Measurements from ENCODE around the gene GATAD2B. TPM values are rescaled to one million over a fixed set of nuclear protein-coding genes. Genes with fewer than 3 reads are reported as not detected.
"Not testable (repeated sequence)": the region's sequence is repeated elsewhere in the genome, so short reads cannot be mapped to it uniquely, and the experiment has no call there.

The GATAD2B gene
- total RNA-seq, 1 donor from 2014 or later, result 70.2 TPM

- no peak for DNase-seq (ENCODE audit: low spot score)
- Mint-ChIP-seq H3K27ac (no peak overlapping the region), H3K36me3 (ENCODE audit: low read depth) (peaks cover 10% of the 10 kb centered on the region), H3K4me3 (ENCODE audit: low read depth) (no peak overlapping the region), H3K4me1 (ENCODE audit: low read depth) (peaks cover 11% of the 10 kb centered on the region), H3K9me3 (no peaks in the 10 kb centered on the region), H3K27me3 (ENCODE audit: low read depth) (no peaks in the 10 kb centered on the region)
- intact Hi-C loops (cut with micrococcal nuclease), result no loop called here
Measured at GRCh38 chr1:153860285-153860684, 62.5 kb downstream of the GATAD2B start.

GRCh38 chr1:153857505-153857904 is 65.3 kb downstream of the GATAD2B start:
- Mint-ChIP-seq H3K4me1 (ENCODE audit: low read depth) (peaks cover 9% of the 10 kb centered on the region), H3K27ac (no peak overlapping the region), H3K27me3 (ENCODE audit: low read depth) (no peaks in the 10 kb centered on the region), H3K9me3 (no peaks in the 10 kb centered on the region), H3K4me3 (ENCODE audit: low read depth) (no peak overlapping the region), H3K36me3 (ENCODE audit: low read depth) (peaks cover 16% of the 10 kb centered on the region)
- intact Hi-C loops (cut with micrococcal nuclease), result no loop called here
- DNase-seq (ENCODE audit: low spot score), result no peak

GRCh38 chr1:153856763-153857162 is 66.0 kb downstream of the GATAD2B start:
- Mint-ChIP-seq H3K4me3 (ENCODE audit: low read depth) (no peak overlapping the region), H3K27me3 (ENCODE audit: low read depth) (no peaks in the 10 kb centered on the region), H3K9me3 (no peaks in the 10 kb centered on the region), H3K36me3 (ENCODE audit: low read depth) (peaks cover 24% of the 10 kb centered on the region), H3K4me1 (ENCODE audit: low read depth) (peaks cover 9% of the 10 kb centered on the region), H3K27ac (no peak overlapping the region)
- intact Hi-C loops (cut with micrococcal nuclease), result no loop called here
- DNase-seq (ENCODE audit: low spot score), result no peak

- intact Hi-C loops (cut with micrococcal nuclease), result loop anchor here (5.0 kb wide), 1 partner anchor 35 kb away; no protein-coding TSS in a partner anchor
- Mint-ChIP-seq H3K9me3 (no peaks in the 10 kb centered on the region), H3K27ac (no peak overlapping the region), H3K27me3 (ENCODE audit: low read depth) (no peaks in the 10 kb centered on the region), H3K36me3 (ENCODE audit: low read depth) (peaks cover 43% of the 10 kb centered on the region), H3K4me1 (ENCODE audit: low read depth) (peaks cover 26% of the 10 kb centered on the region), H3K4me3 (ENCODE audit: low read depth) (no peak overlapping the region)
- no peak for DNase-seq (ENCODE audit: low spot score)
Measured at GRCh38 chr1:153852170-153852569, 70.6 kb downstream of the GATAD2B start.

- peaks cover 40% of the 10 kb centered on the region for H3K36me3 Mint-ChIP-seq (ENCODE audit: low read depth)
- H3K4me1 Mint-ChIP-seq (ENCODE audit: low read depth), result peaks cover 21% of the 10 kb centered on the region
- intact Hi-C loops (cut with micrococcal nuclease), result loop anchor here (5.0 kb wide), 2 partner anchors 38 to 73 kb away; partner anchors contain the start of gene GATAD2B
- H3K27ac Mint-ChIP-seq, result peak overlapping the region; percentile 91
- no peak for DNase-seq (ENCODE audit: low spot score)
- H3K4me3 Mint-ChIP-seq (ENCODE audit: low read depth), result peak overlapping the region; percentile 17
- no peaks in the 10 kb centered on the region for H3K9me3 Mint-ChIP-seq
- no peaks in the 10 kb centered on the region for H3K27me3 Mint-ChIP-seq (ENCODE audit: low read depth)
Measured at GRCh38 chr1:153849487-153850185, 73.1 kb downstream of the GATAD2B start.

- Mint-ChIP-seq H3K4me1 (ENCODE audit: low read depth) (peaks cover 23% of the 10 kb centered on the region), H3K9me3 (no peaks in the 10 kb centered on the region), H3K36me3 (ENCODE audit: low read depth) (peaks cover 41% of the 10 kb centered on the region), H3K27me3 (ENCODE audit: low read depth) (no peaks in the 10 kb centered on the region), H3K27ac (no peak overlapping the region), H3K4me3 (ENCODE audit: low read depth) (no peak overlapping the region)
- intact Hi-C loops (cut with micrococcal nuclease), result loop anchor here (1.0 to 5.0 kb wide), 2 partner anchors 42 to 73 kb away; partner anchors contain the start of gene GATAD2B
- no peak for DNase-seq (ENCODE audit: low spot score)
Measured at GRCh38 chr1:153848805-153849204, 74.0 kb downstream of the GATAD2B start.

- Mint-ChIP-seq H3K9me3 (no peaks in the 10 kb centered on the region), H3K4me3 (ENCODE audit: low read depth) (no peak overlapping the region), H3K36me3 (ENCODE audit: low read depth) (peaks cover 27% of the 10 kb centered on the region), H3K4me1 (ENCODE audit: low read depth) (peaks cover 25% of the 10 kb centered on the region), H3K27me3 (ENCODE audit: low read depth) (no peaks in the 10 kb centered on the region), H3K27ac (no peak overlapping the region)
- intact Hi-C loops (cut with micrococcal nuclease), result loop anchor here (5.0 kb wide), 1 partner anchor 77 kb away; the partner anchor contains the start of gene GATAD2B
- DNase-seq (ENCODE audit: low spot score), result no peak
Measured at GRCh38 chr1:153845158-153845557, 77.6 kb downstream of the GATAD2B start.

- H3K27ac Mint-ChIP-seq; H3K27me3 Mint-ChIP-seq (ENCODE audit: low read depth); DNase-seq (ENCODE audit: low spot score); H3K4me3 Mint-ChIP-seq (ENCODE audit: low read depth); H3K9me3 Mint-ChIP-seq; intact Hi-C loops (cut with micrococcal nuclease): not testable (repeated sequence)
- H3K4me1 Mint-ChIP-seq (ENCODE audit: low read depth), result peaks cover 19% of the 10 kb centered on the region
- H3K36me3 Mint-ChIP-seq (ENCODE audit: low read depth), result peaks cover 26% of the 10 kb centered on the region
Measured at GRCh38 chr1:153844349-153844748, 78.4 kb downstream of the GATAD2B start.

GRCh38 chr1:153842006-153842471 is 80.7 kb downstream of the GATAD2B start:
- intact Hi-C loops (cut with micrococcal nuclease), result no loop called here
- no peak overlapping the region for H3K27ac Mint-ChIP-seq
- peaks cover 9% of the 10 kb centered on the region for H3K4me1 Mint-ChIP-seq (ENCODE audit: low read depth)
- no peak for DNase-seq (ENCODE audit: low spot score)
- no peaks in the 10 kb centered on the region for H3K9me3 Mint-ChIP-seq
- H3K27me3 Mint-ChIP-seq (ENCODE audit: low read depth), result no peaks in the 10 kb centered on the region
- H3K4me3 Mint-ChIP-seq (ENCODE audit: low read depth), result no peak overlapping the region
- H3K36me3 Mint-ChIP-seq (ENCODE audit: low read depth), result peaks cover 12% of the 10 kb centered on the region

GRCh38 chr1:153841463-153841994 is 81.2 kb downstream of the GATAD2B start:
- Mint-ChIP-seq H3K27me3 (ENCODE audit: low read depth) (no peaks in the 10 kb centered on the region), H3K9me3 (no peaks in the 10 kb centered on the region), H3K4me3 (ENCODE audit: low read depth) (no peak overlapping the region), H3K27ac (no peak overlapping the region), H3K4me1 (ENCODE audit: low read depth) (peaks cover 9% of the 10 kb centered on the region), H3K36me3 (ENCODE audit: low read depth) (peaks cover 12% of the 10 kb centered on the region)
- intact Hi-C loops (cut with micrococcal nuclease), result no loop called here
- DNase-seq (ENCODE audit: low spot score), result no peak

- not testable (repeated sequence) for H3K4me3 Mint-ChIP-seq (ENCODE audit: low read depth); H3K27ac Mint-ChIP-seq
Measured at GRCh38 chr1:153840774-153841173, 82.0 kb downstream of the GATAD2B start.

GRCh38 chr1:153833968-153834367 is 88.8 kb downstream of the GATAD2B start:
- H3K9me3 Mint-ChIP-seq; H3K27ac Mint-ChIP-seq; H3K27me3 Mint-ChIP-seq (ENCODE audit: low read depth); DNase-seq (ENCODE audit: low spot score); H3K4me3 Mint-ChIP-seq (ENCODE audit: low read depth); intact Hi-C loops (cut with micrococcal nuclease); H3K36me3 Mint-ChIP-seq (ENCODE audit: low read depth); H3K4me1 Mint-ChIP-seq (ENCODE audit: low read depth): not testable (repeated sequence)

More at GRCh38 chr1:153840774-153841173, 82.0 kb downstream of the GATAD2B start:
- intact Hi-C loops (cut with micrococcal nuclease); H3K27me3 Mint-ChIP-seq (ENCODE audit: low read depth); H3K9me3 Mint-ChIP-seq; H3K4me1 Mint-ChIP-seq (ENCODE audit: low read depth); DNase-seq (ENCODE audit: low spot score): not testable (repeated sequence)
- H3K36me3 Mint-ChIP-seq (ENCODE audit: low read depth), result peaks cover 12% of the 10 kb centered on the region

- Mint-ChIP-seq H3K27me3 (ENCODE audit: low read depth) (no peaks in the 10 kb centered on the region), H3K4me3 (ENCODE audit: low read depth) (no peak overlapping the region), H3K27ac (no peak overlapping the region), H3K4me1 (ENCODE audit: low read depth) (peaks cover 3% of the 10 kb centered on the region), H3K36me3 (ENCODE audit: low read depth) (peaks cover 8% of the 10 kb centered on the region), H3K9me3 (no peaks in the 10 kb centered on the region)
- no peak for DNase-seq (ENCODE audit: low spot score)
- intact Hi-C loops (cut with micrococcal nuclease), result no loop called here
Measured at GRCh38 chr1:153833171-153833570, 89.6 kb downstream of the GATAD2B start.
